ENCODE results near the gene GET4.

Gene GET4

GRCh38 chr7:898460-898854 is 22.1 kb downstream of the GET4 start:
- DNase-seq: no peak

DNA sequence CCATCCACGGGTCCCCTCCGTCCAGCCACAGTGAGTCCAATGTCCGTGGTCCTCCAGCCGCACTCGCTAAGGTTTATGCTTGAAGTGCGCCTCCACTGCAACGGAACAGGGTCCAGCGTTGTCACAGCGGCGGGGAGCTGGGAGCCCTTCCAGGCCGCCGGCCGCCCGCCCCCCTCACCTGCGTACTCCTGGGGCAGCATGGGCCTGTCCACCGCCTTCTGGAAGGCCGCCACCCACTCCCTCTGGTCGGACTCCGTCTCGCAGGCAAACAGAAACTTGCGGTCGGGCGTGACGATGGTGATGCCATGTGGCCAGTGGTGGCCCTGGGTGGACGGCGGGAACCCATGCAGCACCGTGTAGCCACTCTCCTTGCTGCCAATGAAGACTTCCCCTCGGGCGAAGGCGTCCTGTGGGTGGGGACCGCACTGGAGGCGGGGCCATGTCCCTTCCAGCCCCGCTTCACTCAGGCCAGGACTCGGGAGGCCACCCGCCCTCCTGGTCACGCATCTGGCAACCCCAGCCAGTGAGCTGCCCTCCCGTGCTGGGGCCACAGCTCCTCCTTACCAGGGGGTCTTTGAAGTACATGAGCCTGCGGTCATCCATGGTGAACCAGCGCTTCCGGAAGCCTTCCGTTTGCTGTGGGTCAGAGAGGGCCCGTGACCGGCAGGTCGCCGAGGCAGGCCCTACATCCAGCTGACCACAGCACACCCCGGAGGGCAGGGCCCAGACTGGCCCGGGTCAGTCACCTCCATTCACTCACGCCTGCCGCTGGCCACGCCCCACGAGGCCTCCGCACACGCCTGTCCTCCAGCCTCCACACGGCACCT is 22.7 kb downstream of the GET4 start:
- DNase-seq: no peak

- DNase-seq: no peak
Observed at GRCh38 chr7:899806-900205, 23.5 kb downstream of the GET4 start.

- no peak for DNase-seq
Observed at GRCh38 chr7:900331-901040, 24.1 kb downstream of the GET4 start.

DNA sequence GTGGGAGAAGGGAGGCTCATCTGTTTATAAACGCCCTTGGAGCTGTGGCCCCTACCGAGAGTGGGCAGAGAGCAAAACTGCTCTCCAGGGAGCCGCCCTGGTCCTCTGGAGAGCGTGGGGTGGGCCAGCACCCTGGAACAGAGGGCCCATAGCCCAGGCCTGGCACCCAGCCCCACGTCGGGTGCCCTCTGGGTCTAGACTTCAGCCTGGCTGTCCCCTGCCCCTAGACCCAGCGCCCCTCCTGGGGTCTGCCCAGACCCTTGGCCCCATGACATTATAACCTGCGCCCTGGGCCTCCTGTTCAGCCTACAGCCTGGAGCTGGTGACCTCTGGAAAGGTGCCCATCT is 24.7 kb downstream of the GET4 start:
- DNase-seq: no peak

DNA sequence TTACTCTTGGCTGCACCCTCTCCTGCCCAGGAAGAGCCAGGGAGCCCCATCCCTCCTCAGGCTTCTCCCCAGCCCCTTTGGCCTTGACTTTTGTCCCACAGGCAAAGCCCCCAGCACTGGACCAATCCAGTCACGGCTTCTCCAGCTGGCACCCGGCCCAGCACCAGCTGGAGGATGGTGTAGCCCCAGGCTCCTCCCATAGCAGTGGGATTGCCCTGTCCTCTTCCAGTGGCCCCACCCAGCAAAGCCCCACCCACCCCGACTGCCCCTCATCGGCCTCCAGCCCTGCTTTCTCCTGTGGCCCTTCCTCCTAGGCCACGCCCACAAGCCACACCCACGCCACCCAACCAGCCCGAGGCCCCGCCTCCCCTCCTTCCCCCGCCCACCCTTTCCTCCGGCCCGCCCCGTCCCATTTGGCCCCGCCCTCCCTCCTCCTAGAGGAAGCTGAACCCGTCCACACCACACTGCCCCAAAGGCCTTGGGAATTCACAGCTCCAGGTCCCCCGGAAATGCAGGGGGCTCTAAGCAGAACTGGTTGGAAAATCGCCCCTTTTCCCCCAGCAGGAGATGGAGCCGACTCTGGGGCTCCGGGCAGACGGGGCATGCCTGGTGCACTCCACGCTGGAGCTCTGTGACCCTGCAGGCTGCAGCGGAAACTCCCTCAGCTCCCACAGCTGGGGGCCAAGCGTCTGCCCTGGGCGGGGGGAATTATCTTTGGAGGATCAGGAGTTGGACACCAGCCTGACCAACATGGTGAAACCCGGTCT is 25.2 kb downstream of the GET4 start:
- peak in 45 of 56 donors; percentile 26 to 93 (median 59) for DNase-seq

GRCh38 chr7:902996-903395 is 26.6 kb downstream of the GET4 start:
- DNase-seq: no peak

- DNase-seq: no peak
Observed at GRCh38 chr7:903921-904755, 27.8 kb downstream of the GET4 start.

DNA sequence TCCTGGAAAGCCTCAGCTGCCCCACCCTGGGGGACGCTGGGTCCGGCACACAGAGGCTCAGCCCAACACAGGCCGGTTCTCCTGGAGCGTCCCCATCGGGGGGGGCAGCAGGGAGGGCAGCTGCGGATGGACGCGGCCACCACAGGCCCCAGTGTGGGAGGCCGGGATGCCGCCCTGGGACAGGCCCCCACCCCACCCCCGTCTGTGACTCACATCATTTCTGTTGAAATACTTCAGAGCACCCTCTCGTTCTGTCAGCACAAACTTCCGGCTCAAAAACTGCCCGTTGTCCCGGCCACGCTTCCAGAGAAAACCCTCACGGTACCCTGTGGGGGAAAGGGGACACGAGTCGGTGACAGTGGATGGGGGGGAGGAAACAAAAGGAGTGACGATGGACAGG is 28.5 kb downstream of the GET4 start:
- no peak for DNase-seq

DNA sequence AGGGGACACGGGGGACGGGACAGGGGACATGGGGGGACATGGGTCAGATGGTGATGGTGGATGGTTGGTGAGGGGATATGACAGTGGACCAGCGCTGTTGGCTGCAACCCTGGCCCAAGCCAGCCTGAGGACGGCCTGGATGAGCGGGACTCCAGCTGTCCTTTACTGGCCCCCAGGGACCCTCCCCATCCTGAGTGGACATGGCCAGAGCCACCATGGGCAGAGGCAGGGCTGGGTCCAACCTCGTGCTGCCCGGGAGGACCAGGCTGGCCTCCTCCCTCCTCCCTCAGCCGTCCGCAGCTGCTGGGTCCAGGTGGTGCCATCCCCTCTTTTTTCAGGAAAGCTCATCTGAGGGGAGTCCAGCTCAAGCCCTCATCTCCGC is 30.4 kb downstream of the GET4 start:
- DNase-seq: no peak

GRCh38 chr7:907158-907980 is 31.0 kb downstream of the GET4 start:
- DNase-seq: peak in 3 of 56 donors; percentile 34 to 49 (median 45)

DNA sequence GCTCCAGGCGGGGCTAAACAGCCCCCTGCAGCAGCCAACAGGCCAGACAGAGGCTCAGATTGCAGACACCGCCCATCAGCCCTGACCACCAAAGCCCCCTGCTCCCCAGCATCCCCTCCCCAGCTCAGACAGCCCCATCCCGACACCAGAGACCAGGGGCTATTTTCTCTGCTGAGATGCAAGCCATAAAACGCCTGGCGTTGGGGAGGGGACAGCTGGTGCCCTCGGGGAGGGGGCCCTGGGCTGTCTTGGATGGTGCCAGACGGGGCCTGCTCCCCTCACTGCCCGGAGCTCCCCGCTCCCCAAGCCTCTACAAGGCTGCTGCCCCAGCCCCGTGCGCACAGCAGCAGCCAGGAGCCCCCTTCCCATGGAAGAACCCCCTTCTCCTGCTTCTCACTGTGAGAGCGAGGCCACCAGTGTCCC is 31.8 kb downstream of the GET4 start:
- DNase-seq: no peak

GRCh38 chr7:908591-909357 is 32.4 kb downstream of the GET4 start:
- DNase-seq: peak in 37 of 56 donors; percentile 14 to 79 (median 40)

DNA sequence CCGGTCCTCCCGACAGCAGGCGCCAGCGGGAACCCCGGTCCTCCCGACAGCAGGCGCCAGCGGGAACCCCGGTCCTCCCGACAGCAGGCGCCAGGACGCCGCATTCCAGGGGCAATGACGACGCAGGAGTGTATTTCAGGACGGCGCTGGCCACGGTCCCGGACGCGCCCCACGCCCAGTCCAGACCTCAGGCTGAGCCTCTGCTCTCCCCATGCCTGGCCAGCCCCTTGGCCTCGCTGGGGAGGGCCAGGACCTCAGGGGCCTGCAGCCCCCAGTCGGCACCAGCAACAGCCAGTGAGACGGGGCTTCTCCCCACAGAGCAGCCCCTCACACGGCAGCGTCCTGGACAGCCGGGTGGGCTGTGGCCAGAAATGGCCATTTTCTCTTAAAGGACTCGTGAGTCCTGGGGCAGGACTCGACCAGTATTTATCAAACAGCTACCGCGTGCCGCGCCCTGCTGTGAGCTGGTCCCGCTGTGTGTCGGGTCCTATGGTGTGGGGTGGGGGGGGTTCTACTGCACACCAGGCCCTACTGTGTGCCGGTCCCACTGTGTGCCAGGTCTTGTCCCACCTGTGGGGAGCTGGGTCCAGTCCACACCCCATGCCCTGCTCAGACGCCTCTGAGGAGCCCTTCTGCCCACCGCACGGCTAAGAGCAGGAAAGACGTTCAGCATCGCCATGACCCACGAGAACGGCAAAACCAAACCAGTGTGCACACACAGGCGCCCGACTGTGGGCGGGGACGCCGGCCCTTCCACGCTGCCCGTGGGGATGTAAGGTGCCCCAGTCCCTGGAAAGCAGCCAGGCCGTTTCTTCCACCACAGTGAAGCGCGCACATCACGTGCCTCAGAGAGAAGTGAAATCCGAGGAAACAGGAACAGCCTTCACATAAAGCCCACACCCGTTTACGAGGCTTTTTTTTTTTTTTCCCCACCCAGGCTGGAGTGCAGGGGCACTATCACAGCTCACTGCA is 33.3 kb downstream of the GET4 start:
- DNase-seq: peak in 29 of 56 donors; percentile 18 to 65 (median 34)

- DNase-seq: peak in 2 of 56 donors; percentile 12 to 32
Observed at GRCh38 chr7:910441-910861, 34.1 kb downstream of the GET4 start.

DNA sequence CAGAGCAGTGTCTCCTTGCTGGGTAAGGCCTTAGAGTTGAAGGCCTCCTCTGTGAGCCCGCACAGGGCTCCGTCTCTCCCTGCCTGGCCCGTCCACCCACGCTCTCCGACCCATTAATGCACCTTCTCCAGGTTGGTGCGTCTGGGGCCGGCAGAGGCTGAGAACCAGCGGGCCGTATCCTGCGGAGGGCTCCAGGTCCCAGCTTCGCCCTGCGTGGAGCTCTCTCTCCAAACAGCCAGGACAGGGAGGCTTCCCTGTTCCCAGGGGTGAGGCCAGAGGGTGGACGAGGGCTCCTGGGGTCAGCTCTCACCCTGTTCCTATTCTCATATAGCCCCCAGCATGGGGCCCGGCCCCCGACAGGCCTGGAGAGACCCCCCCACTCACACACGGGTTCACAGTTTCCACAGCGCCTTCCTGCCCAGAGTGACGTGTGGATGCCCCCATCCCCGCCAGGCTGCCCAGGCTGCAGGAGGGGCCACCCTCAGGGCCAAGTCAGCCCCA is 34.6 kb downstream of the GET4 start:
- peak in 1 of 56 donors; percentile 40 for DNase-seq

GRCh38 chr7:911791-912480 is 35.6 kb downstream of the GET4 start:
- peak in 53 of 56 donors; percentile 30 to 94 (median 74) for DNase-seq

Measured in nucleus accumbens (tissue), 56 donors.